Testis (tissue), 3 donors: Measurements from ENCODE around the gene LAIR2. TPM values are rescaled to one million over a fixed set of nuclear protein-coding genes. Genes with fewer than 3 reads are reported as not detected.
A peak's percentile ranks its signal among the peaks of the same experiment; 100 is the strongest.
"Not testable (repeated sequence)": the region's sequence is repeated elsewhere in the genome, so short reads cannot be mapped to it uniquely, and the experiment has no call there.

Source experiments
- DNase-seq: peaks from one replicate; pipeline ENCODE4 v3.0.0-alpha.2; 2019
- H3K27ac ChIP-seq, 2 donors: fragments of 200-600 bp; sonication (generic); one replicate each; pipeline ENCODE4 v1.5.1; 2019
- H3K27me3 ChIP-seq: fragments of 200-600 bp; sonication (generic); one replicate; pipeline ENCODE4 v1.5.1; 2019
- H3K36me3 ChIP-seq: fragments of 200-600 bp; sonication (generic); one replicate; pipeline ENCODE4 v1.5.1; 2017; ENCODE audit warnings: low read depth; ENCODE audit errors: missing control alignments
- H3K4me1 ChIP-seq: fragments of 200-600 bp; sonication (generic); one replicate; pipeline ENCODE4 v1.5.1; 2019
- H3K4me3 ChIP-seq, 2 donors: fragments of 200-600 bp; sonication (generic); one replicate each; pipeline ENCODE4 v1.5.1; 2017 to 2019
- H3K9me3 ChIP-seq: fragments of 200-600 bp; sonication (generic); one replicate; pipeline ENCODE4 v1.5.1; 2017
- CTCF ChIP-seq, 3 experiments: fragments of 450-650 bp in 2 of 3; fragments of 200-600 bp in 1 of 3; sonication (generic) in 1 of 3; IDR thresholded peaks; one replicate each; pipeline ENCODE4 v1.5.1; 2016 to 2019; ENCODE audit warnings: antibody characterized with exemption in 3 of 3, mild to moderate bottlenecking in 2 of 3, moderate library complexity in 1 of 3
- POLR2A ChIP-seq: fragments of 450-650 bp; IDR thresholded peaks from one replicate; pipeline ENCODE4 v1.6.1; 2017; ENCODE audit warnings: antibody characterized with exemption, mild to moderate bottlenecking, moderate library complexity
- WGBS, 2 donors: methylation state at CpG; one replicate each; pipeline ENCODE4 v1.1.5; 2018; 5-methylcytosine and 5-hydroxymethylcytosine counted together
- intact Hi-C: fragments of 100-400 bp; cut with DNase I; formaldehyde crosslinking; loops from one replicate; pipeline ENCODE4 v1.15.1; 2023; ENCODE audit warnings: low total_unique reads
- polyA plus RNA-seq: library from polyadenylated mRNA; stranded (reverse); fragments of 350-450 nt; fragmentation: Illumina TruSeq; extraction: RNeasy Lipid Tissue Mini Kit (QIAGEN cat#74804); gene quantifications from one replicate; pipeline ENCODE4 v1.2.3, GENCODE V29; 2014; ENCODE audit warnings: low read depth, low replicate concordance; ENCODE audit not compliant: insufficient read depth
- total RNA-seq, 2 donors: library from RNA; depleted of rRNA; stranded (reverse); fragments of >200 nt; gene quantifications; one replicate each; pipeline ENCODE4 v1.2.3, GENCODE V29; 2016

LAIR2 gene
- total and polyA plus RNA-seq, 3 donors from 2014 or later, result 0.65 TPM; not detected in 2

GRCh38 chr19:54465426-54466109 is 37.1 kb upstream of the LAIR2 start:
- DNase-seq, result no peak
- WGBS, 2 donors, result 64 to 68% methylated on average over 41 to 47 of the region's 49 CpGs
- Histone ChIP-seq H3K36me3 (no peaks in the 10 kb centered on the region), H3K4me3 (peak overlapping the region in 1 of 2 donors; percentile 59), H3K27me3 (no peaks in the 10 kb centered on the region), H3K4me1 (peaks cover 7% of the 10 kb centered on the region), H3K9me3 (no peaks in the 10 kb centered on the region), H3K27ac (no peak overlapping the region)
- intact Hi-C loops, result no loop called here
- TF ChIP-seq POLR2A (no peak), CTCF (IDR thresholded peaks at IDR 0.05) (no peak)

- H3K9me3 ChIP-seq, H3K4me3 ChIP-seq, H3K27me3 ChIP-seq, intact Hi-C loops, H3K27ac ChIP-seq, H3K36me3 ChIP-seq, DNase-seq, H3K4me1 ChIP-seq: not testable (repeated sequence)
- WGBS, 2 donors, result 65 to 79% methylated on average over 14 of the region's 14 CpGs
Measured at GRCh38 chr19:54466110-54466480, 36.5 kb upstream of the LAIR2 start.

- 63 to 74% methylated on average over 8 of the region's 8 CpGs for WGBS, 2 donors
- H3K36me3 ChIP-seq, result no peaks in the 10 kb centered on the region
- H3K27me3 ChIP-seq, result no peaks in the 10 kb centered on the region
- no peak overlapping the region for H3K4me3 ChIP-seq
- no peak for DNase-seq
- H3K4me1 ChIP-seq, result peaks cover 9% of the 10 kb centered on the region
- H3K27ac ChIP-seq, result no peak overlapping the region
- no peak for TF ChIP-seq POLR2A
- no peak for TF ChIP-seq CTCF (IDR thresholded peaks at IDR 0.05)
- H3K9me3 ChIP-seq, result no peaks in the 10 kb centered on the region
- intact Hi-C loops, result no loop called here
Measured at GRCh38 chr19:54469496-54469934, 33.1 kb upstream of the LAIR2 start.

GRCh38 chr19:54470276-54470887 is 32.2 kb upstream of the LAIR2 start:
- intact Hi-C loops, result no loop called here
- no peaks in the 10 kb centered on the region for H3K36me3 ChIP-seq
- no peak for DNase-seq

More at GRCh38 chr19:54470276-54470887, 32.2 kb upstream of the LAIR2 start:
- H3K27ac ChIP-seq, result no peak overlapping the region
- TF ChIP-seq CTCF (IDR thresholded peaks at IDR 0.05), result no peak
- TF ChIP-seq POLR2A, result no peak
- H3K9me3 ChIP-seq, result no peaks in the 10 kb centered on the region
- no peaks in the 10 kb centered on the region for H3K27me3 ChIP-seq
- H3K4me1 ChIP-seq, result peaks cover 9% of the 10 kb centered on the region
- 55 to 61% methylated on average over 10 of the region's 10 CpGs for WGBS, 2 donors
- no peak overlapping the region for H3K4me3 ChIP-seq
